A549 (cell line): ENCODE results near the gene POLR3F. TPM values are rescaled to one million over a fixed set of nuclear protein-coding genes. Genes with fewer than 3 reads are reported as not detected.

Experiments used
- ATAC-seq, 2 experiments: fragments of 200-7000 bp in 1 of 2; fragments of >200 bp in 1 of 2; cut with Nextera tagmentation in 1 of 2; cut with Tn5 transposase in 1 of 2; 3 replicates each; pipeline versions ENCODE4 v1.8.0 to v1.9.1; 2018 to 2020; ENCODE audit warnings: mild to moderate bottlenecking in 1 of 2, moderate library complexity in 1 of 2
- CTCF ChIA-PET: fragments of 300-600 bp; sonication (Branson Sonifier 250); formaldehyde crosslinking; extraction: SDS; loops from one replicate; lab custom pipeline; 2021; ENCODE audit warnings: antibody characterized with exemption, inconsistent platforms; lab: Yijun Ruan, JAX
- POLR2A ChIA-PET: fragments of 350-600 bp; formaldehyde crosslinking; extraction: SDS; loops from one replicate; lab custom pipeline; 2021; ENCODE audit warnings: antibody characterized with exemption, inconsistent platforms; lab: Yijun Ruan, JAX
- DNase-seq, 2 experiments: peaks; one replicate each; pipeline versions ENCODE4 v3.0.0 to v3.0.0-alpha.2; 2011 to 2016; ENCODE audit warnings: low read depth in 1 of 2, low spot score in 1 of 2
- FAIRE-seq: peaks from 2 replicates; lab custom pipeline; 2011; peaks lifted over from hg19 to GRCh38; lab: Jason Lieb, UNC
- H3K27ac ChIP-seq, 2 experiments: fragments of >200 bp; sonication (Bioruptor Twin); formaldehyde crosslinking; 3 replicates each; pipeline ENCODE4 v1.5.1; 2016 to 2017
- H3K4me1 ChIP-seq: fragments of >200 bp; sonication (Bioruptor Twin); formaldehyde crosslinking; 3 replicates; pipeline ENCODE4 v1.6.1; 2016
- H3K4me2 ChIP-seq: fragments of >200 bp; sonication (Bioruptor Twin); formaldehyde crosslinking; 3 replicates; pipeline ENCODE4 v1.6.1; 2016
- H3K4me3 ChIP-seq: fragments of >200 bp; sonication (Bioruptor Twin); formaldehyde crosslinking; 3 replicates; pipeline ENCODE4 v1.5.1; 2016
- H3K9me3 ChIP-seq: fragments of >200 bp; sonication (Bioruptor Twin); formaldehyde crosslinking; 3 replicates; pipeline ENCODE4 v1.6.1; 2016
- ATOH8 ChIP-seq: fragments of 250-450 bp; sonication (Bioruptor Pico); IDR thresholded peaks from 2 replicates; pipeline ENCODE4 v1.5.0; 2020; ENCODE audit warnings: low read depth, mild to moderate bottlenecking, moderate library complexity
- BCL3 ChIP-seq: fragments of >200 bp; sonication (Bioruptor Twin); formaldehyde crosslinking; IDR thresholded peaks from 3 replicates; pipeline ENCODE4 v1.6.1; 2016
- CBX8 ChIP-seq: fragments of 200-600 bp; sonication (generic); IDR thresholded peaks from 2 replicates; pipeline ENCODE4 v1.6.1; 2016
- CEBPB ChIP-seq, 2 experiments: fragments of >200 bp in 1 of 2; sonication (Bioruptor Twin) in 1 of 2; formaldehyde crosslinking in 1 of 2; IDR thresholded peaks; 2 replicates each; pipeline ENCODE4 v1.6.1; 2012 to 2016
- EP300 ChIP-seq, 2 experiments: fragments of >200 bp; sonication (Bioruptor Twin); formaldehyde crosslinking; IDR thresholded peaks; 2 replicates in 1 of 2; 3 replicates in 1 of 2; pipeline ENCODE4 v1.6.1; 2016 to 2017
- FOSB ChIP-seq: fragments of 250-450 bp; sonication (Bioruptor Pico); IDR thresholded peaks from 2 replicates; pipeline ENCODE4 v1.5.0; 2020; ENCODE audit warnings: mild to moderate bottlenecking, moderate library complexity
- GATA3 ChIP-seq: IDR thresholded peaks from 2 replicates; pipeline ENCODE4 v1.6.1; 2012; ENCODE audit warnings: borderline replicate concordance
- HDAC2 ChIP-seq: fragments of 200-600 bp; sonication (generic); IDR thresholded peaks from 2 replicates; pipeline ENCODE4 v1.6.1; 2016
- HEYL ChIP-seq: fragments of 250-450 bp; sonication (Bioruptor Pico); IDR thresholded peaks from 2 replicates; pipeline ENCODE4 v1.8.0; 2021; ENCODE audit warnings: mild to moderate bottlenecking, moderate library complexity
- HOXA7 ChIP-seq: fragments of 250-450 bp; sonication (Bioruptor Pico); IDR thresholded peaks from 2 replicates; pipeline ENCODE4 v1.5.0; 2020; ENCODE audit warnings: mild to moderate bottlenecking, moderate library complexity
- JUN ChIP-seq, 2 experiments: fragments of >200 bp; sonication (Bioruptor Twin); formaldehyde crosslinking; IDR thresholded peaks; 2 replicates in 1 of 2; 3 replicates in 1 of 2; pipeline ENCODE4 v1.6.1; 2016 to 2017
- KDM5A ChIP-seq: fragments of 200-600 bp; sonication (generic); IDR thresholded peaks from 2 replicates; pipeline ENCODE4 v1.6.1; 2016; ENCODE audit warnings: antibody characterized with exemption, mild to moderate bottlenecking
- MAFK ChIP-seq: fragments of 450-650 bp; IDR thresholded peaks from 2 replicates; pipeline ENCODE4 v1.6.1; 2014; ENCODE audit not compliant: partially characterized antibody
- MAX ChIP-seq: IDR thresholded peaks from 2 replicates; pipeline ENCODE4 v1.6.1; 2012
- MYC ChIP-seq: IDR thresholded peaks from 2 replicates; pipeline ENCODE4 v1.6.1; 2012; ENCODE audit warnings: mild to moderate bottlenecking, inconsistent platforms, low read length, improper control_type of control experiment, borderline replicate concordance
- NPAS2 ChIP-seq: fragments of 250-450 bp; sonication (Bioruptor Pico); IDR thresholded peaks from 2 replicates; pipeline ENCODE4 v1.8.0; 2022; ENCODE audit warnings: mild to moderate bottlenecking, moderate library complexity, borderline replicate concordance
- PBX3 ChIP-seq: IDR thresholded peaks from 2 replicates; pipeline ENCODE4 v1.6.1; 2012
- PHF8 ChIP-seq: fragments of 200-600 bp; sonication (generic); IDR thresholded peaks from 2 replicates; pipeline ENCODE4 v1.6.1; 2016; ENCODE audit warnings: low read depth, mild to moderate bottlenecking, antibody characterized with exemption, moderate library complexity, borderline replicate concordance
- POLR2A ChIP-seq: IDR thresholded peaks from 2 replicates; pipeline ENCODE4 v1.6.1; 2012; ENCODE audit warnings: mild to moderate bottlenecking, low read length
- RAD21 ChIP-seq, 2 experiments: fragments of >200 bp in 1 of 2; sonication (Bioruptor Twin) in 1 of 2; formaldehyde crosslinking in 1 of 2; IDR thresholded peaks in 1 of 2; conservative IDR thresholded peaks in 1 of 2; 2 replicates in 1 of 2; 3 replicates in 1 of 2; pipeline ENCODE4 v1.6.1; 2012 to 2018; ENCODE audit warnings: inconsistent platforms in 1 of 2
- RARB ChIP-seq: fragments of 250-450 bp; sonication (Bioruptor Pico); IDR thresholded peaks from 2 replicates; pipeline ENCODE4 v1.8.0; 2021; ENCODE audit warnings: mild to moderate bottlenecking, moderate library complexity
- REST ChIP-seq: fragments of 200-600 bp; sonication (generic); IDR thresholded peaks from 2 replicates; pipeline ENCODE4 v1.6.1; 2016; ENCODE audit warnings: antibody characterized with exemption, mild to moderate bottlenecking, moderate library complexity
- RNF2 ChIP-seq: fragments of 200-600 bp; sonication (generic); IDR thresholded peaks from 2 replicates; pipeline ENCODE4 v1.6.1; 2016; ENCODE audit warnings: low read depth, mild to moderate bottlenecking, antibody characterized with exemption, moderate library complexity, borderline replicate concordance
- TFCP2L1 ChIP-seq: fragments of 250-450 bp; sonication (Bioruptor Pico); IDR thresholded peaks from 2 replicates; pipeline ENCODE4 v1.5.0; 2021; ENCODE audit warnings: mild to moderate bottlenecking
- ZC3H11A ChIP-seq: fragments of 450-650 bp; IDR thresholded peaks from 2 replicates; pipeline ENCODE4 v1.6.1; 2014; ENCODE audit warnings: antibody characterized with exemption, mild to moderate bottlenecking
- WGBS: methylation state at CpG from one replicate; pipeline ENCODE4 v1.1.6; 2017; ENCODE audit errors: missing lambda C conversion rate; 5-methylcytosine and 5-hydroxymethylcytosine counted together
- polyA minus RNA-seq: library from RNA; depleted of rRNA, polyadenylated mRNA; stranded (reverse); fragments of >200 nt; gene quantifications from 2 replicates; pipeline ENCODE4 v1.2.3, GENCODE V29; 2011; rRNA and poly(A)+ RNA removed
- polyA plus RNA-seq, 4 experiments: library from polyadenylated mRNA; depleted of rRNA in 3 of 4; stranded (reverse); fragments of >200 nt; fragmentation: RNase III in 1 of 4; extraction: RNeasy Plus Mini Kit Qiagen cat#74134 plus additional on column Dnase treatment in 1 of 4; gene quantifications; 2 replicates in 3 of 4; 3 replicates in 1 of 4; pipeline ENCODE4 v1.2.3, GENCODE V29; 2011 to 2017

POLR3F gene
- polyA plus RNA-seq (2011; rRNA removed) = 13.6 and 20.7 TPM in 2 replicates
- polyA plus RNA-seq (2012; cell fraction: cytosol; rRNA removed) = 5.2 and 6.2 TPM in 2 replicates
- polyA plus RNA-seq (2012; cell fraction: nucleus; rRNA removed) = 4.4 and 5.0 TPM in 2 replicates
- 21.8 to 23.7 TPM (median 22.6 TPM) in 3 replicates for polyA plus RNA-seq (2017; fragmentation: RNase III; extraction: RNeasy Plus Mini Kit Qiagen cat#74134 plus additional on column Dnase treatment)
- 4.6 and 5.1 TPM in 2 replicates for polyA minus RNA-seq

GRCh38 chr20:18466894-18467730 is at the start of gene POLR3F, which contains the start of gene DZANK1:
Gene POLR3F (plus strand): TSS chr20:18467390. CDS start chr20:18467507, 117 bp downstream.
Gene DZANK1 (minus strand): TSS chr20:18467030. CDS start chr20:18465358, 1,672 bp downstream.
- peak; percentile 97 to 99 for DNase-seq
- ATAC-seq = peak; percentile 99 to 100
- ChIA-PET CTCF (interaction anchor here (1.2 kb wide), 1 partner anchor 8 kb away, joined by 4 read pairs; no protein-coding TSS in a partner anchor), POLR2A (interaction anchor here (0.6 to 3.0 kb wide), 14 partner anchors 8 to 179 kb away, joined by 3 to 48 read pairs (median 4); partner anchors contain the start of genes RBBP9, SEC23B and ZNF133)
- Histone ChIP-seq H3K4me3 (peak within 1 kb of the TSS; percentile 76), H3K9me3 (no peaks in the 10 kb centered on the region), H3K27ac (peak within 1 kb of the TSS; percentile 85 to 86), H3K4me2 (peak within 1 kb of the TSS; percentile 87), H3K4me1 (peaks cover 21% of the 10 kb centered on the region)
- FAIRE-seq = peak; percentile 61
- peak; percentile 99 for TF ChIP-seq KDM5A
- TF ChIP-seq MYC = peak; percentile 97
- no peak for TF ChIP-seq NPAS2 (CRISPR knock-in tag)
- no peak for TF ChIP-seq RARB (CRISPR knock-in tag)
- TF ChIP-seq RAD21 (conservative IDR thresholded peaks at IDR 0.05 in 1 of 2, IDR thresholded peaks at IDR 0.05 in 1 of 2) = no peak
- TF ChIP-seq CEBPB (IDR thresholded peaks at IDR 0.05) = no peak; a peak in 1 of 4 replicates
- no peak for TF ChIP-seq HEYL (CRISPR knock-in tag)
- TF ChIP-seq EP300 (IDR thresholded peaks at IDR 0.05) = no peak
- peak; percentile 91 for TF ChIP-seq HDAC2
- peak; percentile 96 to 98 for TF ChIP-seq JUN (IDR thresholded peaks at IDR 0.05)
- TF ChIP-seq POLR2A = peak; percentile 80
- TF ChIP-seq BCL3 = 0 out of 3 replicates have a peak, but pooled peaks have one; percentile 15
- peak; percentile 48 for TF ChIP-seq MAX
- TF ChIP-seq MAFK = peak; percentile 9
- TF ChIP-seq PBX3 = 0 out of 2 replicates have a peak, but pooled peaks have one; percentile 12
- TF ChIP-seq GATA3 = peak; percentile 26; the same call in 1 of the 2 replicates
- no peak for TF ChIP-seq RNF2
- TF ChIP-seq PHF8 = peak; percentile 95; the same call in 1 of the 2 replicates
- 2% methylated on average over 53 of the region's 57 CpGs for WGBS

GRCh38 chr20:18421608-18422007 is 45.6 kb upstream of the POLR3F start:
- ChIA-PET CTCF (interaction anchor here (0.7 to 1.8 kb wide), 5 partner anchors 8 to 38 kb away, joined by 3 to 5 read pairs (median 4); no protein-coding TSS in a partner anchor), POLR2A (no interaction called here)
- Histone ChIP-seq H3K4me2 (no peak overlapping the region), H3K4me1 (no peaks in the 10 kb centered on the region), H3K9me3 (no peaks in the 10 kb centered on the region), H3K27ac (no peak overlapping the region), H3K4me3 (no peak overlapping the region)
- ATAC-seq (no peak), DNase-seq (no peak), FAIRE-seq (peak; percentile 51)
- TF ChIP-seq EP300 (IDR thresholded peaks at IDR 0.05) (no peak), REST (no peak), ATOH8 (CRISPR knock-in tag) (no peak), TFCP2L1 (no peak), BCL3 (no peak), ZC3H11A (no peak), HOXA7 (no peak), JUN (IDR thresholded peaks at IDR 0.05) (no peak), PBX3 (no peak), FOSB (no peak), KDM5A (no peak), CBX8 (no peak)
